Midbrain (tissue), 1 donor: Measurements from ENCODE around the gene MSANTD3.
A peak's percentile ranks its signal among the peaks of the same experiment; 100 is the strongest.

Source experiments
- DNase-seq: peaks from one replicate; lab custom pipeline; 2025; lab: John Stamatoyannopoulos, UW

The MSANTD3 gene

DNA sequence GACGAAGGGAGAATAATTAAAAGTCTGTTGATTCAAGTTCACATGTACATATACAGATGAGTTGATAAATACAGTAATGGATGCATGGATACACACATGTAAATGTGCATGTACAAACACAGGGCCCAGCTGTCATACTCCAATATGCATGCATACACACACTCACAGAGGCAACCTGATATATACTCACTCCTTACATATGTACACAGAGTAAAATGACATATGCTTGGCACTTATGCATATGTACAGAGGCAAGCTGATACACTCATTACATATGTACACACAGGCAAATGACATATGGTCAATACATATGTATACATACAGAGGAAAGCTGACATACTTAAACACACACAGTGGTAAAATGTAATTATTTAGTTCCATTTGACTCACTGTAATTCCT, 38.8 kb downstream of the MSANTD3 start:
- DNase-seq = no peak

DNA sequence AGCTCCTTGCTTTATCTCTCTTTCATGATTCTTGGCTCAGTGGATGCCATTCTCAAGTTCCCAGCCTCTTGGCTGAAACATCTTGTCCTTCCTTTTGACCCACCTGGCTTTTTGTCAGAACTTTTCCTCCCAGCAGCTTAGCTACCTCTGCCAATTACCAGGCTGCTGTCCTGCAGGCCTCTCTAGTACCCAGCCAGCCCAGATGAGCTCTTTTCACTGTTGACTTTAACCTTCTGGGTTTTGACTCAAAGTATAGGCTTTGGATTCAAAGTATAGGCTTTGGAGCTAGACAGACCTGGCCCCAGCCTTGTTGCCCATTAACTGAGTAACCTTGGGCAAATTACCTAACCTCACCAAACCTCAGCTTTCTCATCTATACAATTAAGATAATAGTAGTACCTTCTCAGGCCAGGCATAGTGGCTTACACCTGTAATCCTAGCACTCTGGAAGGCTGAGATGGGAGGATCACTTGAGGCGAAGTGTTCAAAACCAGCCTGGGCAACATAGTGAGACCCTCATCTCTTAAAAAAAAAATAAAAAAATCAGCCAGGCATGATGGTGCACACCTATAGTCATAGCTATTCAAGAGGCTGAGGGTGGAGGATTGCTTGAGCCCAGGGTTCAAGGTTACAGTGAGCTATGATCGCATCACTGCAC, 39.4 kb downstream of the MSANTD3 start:
- DNase-seq = peak; percentile 55

GRCh38 chr9:100466829-100467221, 39.9 kb downstream of the MSANTD3 start:
- DNase-seq = no peak

DNA sequence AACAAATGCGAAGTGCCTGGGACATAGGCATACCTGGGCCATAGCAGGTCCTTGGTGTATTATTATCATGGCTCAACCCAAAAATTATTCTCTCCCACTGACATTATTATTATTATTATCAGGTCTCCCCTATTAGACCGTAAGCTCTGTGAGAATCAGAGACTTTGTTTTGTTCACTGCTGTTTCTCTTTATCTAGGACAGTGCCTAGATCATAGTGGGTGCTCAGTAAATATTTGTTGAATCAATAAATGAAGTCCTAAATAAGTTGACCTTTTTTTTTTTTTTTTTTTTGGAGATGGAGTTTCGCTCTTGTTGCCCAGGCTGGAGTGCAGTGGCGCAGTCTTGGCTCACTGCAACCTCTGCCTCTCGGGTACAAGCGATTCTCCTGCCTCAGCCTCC, 41.1 kb downstream of the MSANTD3 start:
- no peak for DNase-seq

- no peak for DNase-seq
Observed at GRCh38 chr9:100472268-100472667, 45.3 kb downstream of the MSANTD3 start.

DNA sequence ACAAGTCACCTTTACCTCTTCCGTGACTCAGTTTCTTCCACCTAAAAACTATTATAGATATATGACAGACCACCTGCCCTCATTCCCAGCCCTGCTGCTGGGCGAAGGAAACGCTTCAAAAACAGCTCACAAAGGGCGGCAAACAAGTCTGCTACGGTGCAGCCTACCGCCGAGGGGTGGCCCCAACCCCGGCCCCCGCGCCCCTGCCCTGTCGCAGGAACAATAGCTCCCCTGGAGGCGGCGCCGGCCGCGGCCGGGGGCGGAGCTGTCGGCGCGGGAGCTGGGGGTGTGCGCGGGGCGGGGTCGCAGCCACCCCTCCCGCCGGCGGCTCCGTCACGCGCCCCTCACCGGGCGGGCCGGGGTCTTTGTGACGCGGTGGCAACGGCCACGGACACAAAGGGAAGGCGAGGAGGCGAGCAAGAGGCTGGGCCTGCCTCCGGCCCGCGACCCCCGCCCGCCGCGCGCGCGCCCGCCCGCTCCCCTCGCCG, 45.9 kb downstream of the MSANTD3 start, which contains the start of gene TMEFF1:
TSS of gene TMEFF1 (plus strand) at position 362 of the 488 bp plus-strand sequence. CDS start 396 bp downstream, outside the sequence.
- DNase-seq = peak; percentile 78

GRCh38 chr9:100473276-100474081, 46.5 kb downstream of the MSANTD3 start:
- peak; percentile 58 for DNase-seq

GRCh38 chr9:100474082-100474923, 47.4 kb downstream of the MSANTD3 start:
- DNase-seq = peak; percentile 42

DNA sequence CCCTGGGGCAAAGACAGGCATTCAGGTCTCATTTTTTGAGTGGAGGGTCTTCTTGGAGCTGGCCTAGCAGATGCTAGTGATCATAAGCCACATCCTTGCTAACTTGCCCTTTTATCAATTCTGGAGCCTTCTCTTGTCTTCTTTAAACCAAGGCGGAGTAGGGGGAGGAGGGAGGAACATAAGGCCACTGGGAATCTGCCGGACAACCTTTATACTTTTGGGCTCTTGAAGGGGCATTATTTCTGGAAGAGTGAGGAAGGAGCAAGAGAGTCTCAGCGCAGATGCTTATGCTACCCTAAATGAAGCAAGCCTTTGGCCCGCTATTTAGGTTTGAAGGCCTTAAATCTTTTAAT, 48.0 kb downstream of the MSANTD3 start:
- DNase-seq = no peak

DNA sequence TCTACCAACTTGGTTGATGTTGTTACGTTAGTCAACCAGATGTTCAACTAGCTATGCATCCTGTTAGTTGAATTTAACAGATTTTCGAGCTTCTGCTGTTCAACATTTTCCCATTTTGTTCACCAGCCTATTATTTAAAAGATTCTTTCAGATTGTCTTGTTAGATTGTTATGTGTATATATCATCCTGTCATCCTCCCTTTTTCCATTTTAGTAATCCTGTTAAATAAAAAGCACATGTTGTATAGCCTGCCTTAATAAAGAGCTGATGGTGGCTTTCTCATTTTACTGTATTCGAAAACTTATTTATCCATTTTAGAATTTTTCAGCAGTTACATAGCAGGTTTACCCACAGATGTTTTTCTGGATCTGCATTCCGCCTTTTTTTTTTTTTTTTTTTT, 50.3 kb downstream of the MSANTD3 start:
- no peak for DNase-seq

GRCh38 chr9:100478192-100478591, 51.2 kb downstream of the MSANTD3 start:
- no peak for DNase-seq

DNA sequence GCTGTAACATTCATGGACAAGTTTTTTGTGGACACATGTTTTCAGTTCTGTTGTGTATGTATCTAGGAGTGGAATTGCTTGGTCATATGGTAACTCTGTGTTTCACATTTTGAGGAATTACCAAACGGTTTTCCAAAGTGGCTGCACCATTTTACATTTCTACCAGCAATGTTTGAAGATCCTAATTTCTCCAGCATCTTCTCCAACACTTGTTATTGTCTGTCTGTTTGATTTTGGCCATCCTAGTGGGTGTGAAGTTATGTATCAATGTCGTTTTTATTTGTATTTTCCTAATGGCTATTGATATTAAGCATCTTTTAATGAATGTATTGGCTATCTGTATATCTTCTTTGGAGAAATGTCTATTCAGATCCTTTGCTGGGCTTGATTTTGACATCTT, 52.9 kb downstream of the MSANTD3 start:
- no peak for DNase-seq

GRCh38 chr9:100485196-100485595, 58.3 kb downstream of the MSANTD3 start:
- no peak for DNase-seq

- no peak for DNase-seq
Observed at GRCh38 chr9:100486479-100487176, 59.7 kb downstream of the MSANTD3 start.

- no peak for DNase-seq
Observed at GRCh38 chr9:100488177-100488576, 61.2 kb downstream of the MSANTD3 start.

DNA sequence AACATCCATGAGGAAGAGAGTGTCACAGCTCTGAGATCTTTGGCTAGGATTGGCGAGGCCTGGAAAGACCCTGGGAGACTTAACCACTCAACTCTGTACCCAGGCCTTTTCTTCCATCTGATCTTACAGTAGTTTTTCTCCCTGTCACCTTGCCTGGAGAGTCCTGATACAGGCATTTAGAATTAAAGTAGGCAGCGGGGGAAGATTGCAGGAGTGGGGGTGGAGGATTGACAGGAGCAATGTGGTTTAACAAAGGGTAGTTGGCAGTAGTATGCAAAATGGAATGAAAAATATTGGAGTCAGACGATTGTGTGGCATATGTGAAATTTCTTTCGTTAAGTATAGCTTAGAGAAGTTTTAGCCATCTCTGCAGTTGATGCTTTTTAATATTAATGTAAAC, 62.9 kb downstream of the MSANTD3 start:
- DNase-seq = no peak

DNA sequence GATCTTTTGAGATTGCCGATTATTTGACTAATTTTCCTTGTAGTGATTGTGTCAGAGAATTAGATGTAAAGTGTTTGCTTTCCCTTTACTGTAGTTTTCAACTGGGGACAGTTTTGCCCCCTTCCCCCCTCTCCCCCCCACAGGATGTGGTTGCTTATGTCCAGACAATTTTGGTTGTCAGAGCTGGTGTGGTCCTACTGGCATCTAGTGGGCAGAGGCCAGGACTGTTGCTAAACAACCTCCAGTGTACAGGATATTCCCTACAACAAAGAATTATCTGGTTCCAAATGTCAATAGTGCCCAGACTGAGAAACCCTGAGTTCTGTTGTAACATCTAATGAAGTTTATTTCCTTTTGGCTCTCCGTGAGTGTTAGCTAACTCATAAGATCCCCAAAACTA, 66.0 kb downstream of the MSANTD3 start:
- no peak for DNase-seq

- no peak for DNase-seq
Observed at GRCh38 chr9:100498592-100498991, 71.6 kb downstream of the MSANTD3 start.

DNA sequence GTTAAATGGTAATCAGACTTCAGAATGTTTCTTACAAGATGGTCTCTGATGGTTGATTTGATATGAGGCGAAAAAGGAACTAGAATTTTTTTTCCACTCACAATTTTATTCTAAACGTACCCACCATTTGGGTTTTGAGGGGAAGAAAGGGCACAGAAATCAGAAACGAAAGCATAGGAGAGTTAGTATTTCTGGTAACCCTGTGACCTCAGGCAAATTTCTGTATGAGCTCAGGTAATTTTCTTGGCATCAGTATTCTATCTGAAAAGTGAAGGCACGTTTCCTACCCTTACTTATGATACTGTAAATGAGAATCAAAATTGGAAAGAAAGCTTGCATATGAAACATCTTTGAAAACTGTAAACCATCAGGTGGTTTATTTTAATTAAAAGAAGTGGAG, 72.5 kb downstream of the MSANTD3 start:
- no peak for DNase-seq

DNA sequence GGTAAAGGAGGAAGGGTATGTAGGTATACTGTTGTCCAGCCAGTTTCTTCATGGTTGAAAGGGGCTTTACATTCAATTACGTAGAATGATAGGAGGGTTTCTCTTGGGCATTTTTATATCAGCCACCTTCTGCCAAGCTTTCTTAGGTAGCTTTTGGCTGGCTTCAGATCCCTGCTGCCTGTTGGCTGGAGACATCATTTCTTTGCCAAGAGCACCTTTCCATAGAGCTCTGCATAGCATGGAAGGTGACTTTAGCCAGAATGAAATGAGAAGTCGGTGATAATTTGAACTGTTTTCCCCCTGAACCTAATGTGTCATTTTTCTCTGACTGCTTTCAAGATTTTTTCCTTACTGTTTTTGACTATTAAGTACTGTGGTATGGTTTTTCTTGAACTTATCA, 72.9 kb downstream of the MSANTD3 start:
- no peak for DNase-seq
